ENCODE measurements around the gene PALM3. TPM values are rescaled to one million over a fixed set of nuclear protein-coding genes. Genes with fewer than 3 reads are reported as not detected.

Gene PALM3
- total and polyA plus RNA-seq, 10 of the 15 experiments (the other 5 are each of a cell fraction or from before 2014, with no cell fraction given): 0.07 TPM; not detected in 9

DNA sequence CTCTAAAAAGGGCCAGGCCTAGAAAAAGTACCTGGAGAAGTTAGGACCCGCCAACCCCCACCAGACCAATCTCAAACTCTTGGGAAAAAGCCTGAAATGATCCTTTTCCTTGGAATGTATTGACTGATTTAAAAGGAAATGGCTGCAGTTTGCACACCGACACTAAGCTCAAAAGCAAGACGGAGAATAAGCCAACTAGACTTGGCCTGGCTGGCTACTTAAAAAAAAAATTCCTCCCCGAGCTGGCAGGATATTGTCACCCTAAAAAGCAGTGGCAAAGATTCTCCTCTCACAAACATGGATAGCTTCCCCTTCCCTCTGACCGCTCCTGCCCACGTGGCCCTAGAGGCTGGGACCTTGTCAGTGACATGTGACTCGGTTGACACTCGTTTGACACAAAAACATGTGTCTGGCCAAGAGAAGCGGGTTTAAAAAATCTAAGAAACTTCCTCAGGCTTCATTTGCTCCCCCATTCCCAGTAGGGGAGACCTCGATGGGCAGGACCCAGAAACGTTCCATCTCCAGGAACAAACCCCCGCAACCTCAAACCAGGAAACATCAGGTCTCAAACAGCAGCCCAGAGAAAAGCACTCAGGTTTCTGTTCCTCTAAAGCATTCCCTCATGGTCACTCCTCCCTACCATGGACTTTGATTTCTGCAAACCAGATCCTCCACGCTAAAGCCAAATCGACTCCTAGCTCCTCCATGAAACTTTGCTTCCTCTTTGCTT is 57.1 kb downstream of the PALM3 start (continued):
- TF ChIP-seq MTA3 (IDR thresholded peaks at IDR 0.05; ENCODE audit: borderline replicate concordance, low read length): peak; percentile 34; the same call in 1 of the 2 replicates
- TF ChIP-seq, protein P1, sequence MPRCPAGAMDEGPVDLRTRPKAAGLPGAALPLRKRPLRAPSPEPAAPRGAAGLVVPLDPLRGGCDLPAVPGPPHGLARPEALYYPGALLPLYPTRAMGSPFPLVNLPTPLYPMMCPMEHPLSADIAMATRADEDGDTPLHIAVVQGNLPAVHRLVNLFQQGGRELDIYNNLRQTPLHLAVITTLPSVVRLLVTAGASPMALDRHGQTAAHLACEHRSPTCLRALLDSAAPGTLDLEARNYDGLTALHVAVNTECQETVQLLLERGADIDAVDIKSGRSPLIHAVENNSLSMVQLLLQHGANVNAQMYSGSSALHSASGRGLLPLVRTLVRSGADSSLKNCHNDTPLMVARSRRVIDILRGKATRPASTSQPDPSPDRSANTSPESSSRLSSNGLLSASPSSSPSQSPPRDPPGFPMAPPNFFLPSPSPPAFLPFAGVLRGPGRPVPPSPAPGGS (IDR thresholded peaks at IDR 0.05; ENCODE audit: borderline replicate concordance, insufficient read depth, low read depth, low read length, poor library complexity, severe bottlenecking): no peak
- TF ChIP-seq PAX8 (IDR thresholded peaks at IDR 0.05): no peak
- TF ChIP-seq ETV6 (conservative IDR thresholded peaks at IDR 0.05 in 1 of 2, IDR thresholded peaks at IDR 0.05 in 1 of 2; ENCODE audit: borderline replicate concordance in 1 of 2, low read depth in 1 of 2): peak in 1 of 2 experiments; percentile 33; a peak in 1 of 4 replicates
- TF ChIP-seq PML (IDR thresholded peaks at IDR 0.05; ENCODE audit: low read length): 0 out of 2 replicates have a peak, but pooled peaks have one; percentile 42
- TF ChIP-seq NFIC (IDR thresholded peaks at IDR 0.05; ENCODE audit: low read depth, low read length): 0 out of 2 replicates have a peak, but pooled peaks have one; percentile 56
- TF ChIP-seq, protein P2, sequence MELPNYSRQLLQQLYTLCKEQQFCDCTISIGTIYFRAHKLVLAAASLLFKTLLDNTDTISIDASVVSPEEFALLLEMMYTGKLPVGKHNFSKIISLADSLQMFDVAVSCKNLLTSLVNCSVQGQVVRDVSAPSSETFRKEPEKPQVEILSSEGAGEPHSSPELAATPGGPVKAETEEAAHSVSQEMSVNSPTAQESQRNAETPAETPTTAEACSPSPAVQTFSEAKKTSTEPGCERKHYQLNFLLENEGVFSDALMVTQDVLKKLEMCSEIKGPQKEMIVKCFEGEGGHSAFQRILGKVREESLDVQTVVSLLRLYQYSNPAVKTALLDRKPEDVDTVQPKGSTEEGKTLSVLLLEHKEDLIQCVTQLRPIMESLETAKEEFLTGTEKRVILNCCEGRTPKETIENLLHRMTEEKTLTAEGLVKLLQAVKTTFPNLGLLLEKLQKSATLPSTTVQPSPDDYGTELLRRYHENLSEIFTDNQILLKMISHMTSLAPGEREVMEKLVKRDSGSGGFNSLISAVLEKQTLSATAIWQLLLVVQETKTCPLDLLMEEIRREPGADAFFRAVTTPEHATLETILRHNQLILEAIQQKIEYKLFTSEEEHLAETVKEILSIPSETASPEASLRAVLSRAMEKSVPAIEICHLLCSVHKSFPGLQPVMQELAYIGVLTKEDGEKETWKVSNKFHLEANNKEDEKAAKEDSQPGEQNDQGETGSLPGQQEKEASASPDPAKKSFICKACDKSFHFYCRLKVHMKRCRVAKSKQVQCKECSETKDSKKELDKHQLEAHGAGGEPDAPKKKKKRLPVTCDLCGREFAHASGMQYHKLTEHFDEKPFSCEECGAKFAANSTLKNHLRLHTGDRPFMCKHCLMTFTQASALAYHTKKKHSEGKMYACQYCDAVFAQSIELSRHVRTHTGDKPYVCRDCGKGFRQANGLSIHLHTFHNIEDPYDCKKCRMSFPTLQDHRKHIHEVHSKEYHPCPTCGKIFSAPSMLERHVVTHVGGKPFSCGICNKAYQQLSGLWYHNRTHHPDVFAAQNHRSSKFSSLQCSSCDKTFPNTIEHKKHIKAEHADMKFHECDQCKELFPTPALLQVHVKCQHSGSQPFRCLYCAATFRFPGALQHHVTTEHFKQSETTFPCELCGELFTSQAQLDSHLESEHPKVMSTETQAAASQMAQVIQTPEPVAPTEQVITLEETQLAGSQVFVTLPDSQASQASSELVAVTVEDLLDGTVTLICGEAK (IDR thresholded peaks at IDR 0.05; ENCODE audit: borderline replicate concordance): no peak
- TF ChIP-seq POLR2AphosphoS2 (IDR thresholded peaks at IDR 0.05; ENCODE audit: low read depth, low read length): no peak
- TF ChIP-seq RAD51 (IDR thresholded peaks at IDR 0.05): peak; percentile 94
- TF ChIP-seq, protein P3, sequence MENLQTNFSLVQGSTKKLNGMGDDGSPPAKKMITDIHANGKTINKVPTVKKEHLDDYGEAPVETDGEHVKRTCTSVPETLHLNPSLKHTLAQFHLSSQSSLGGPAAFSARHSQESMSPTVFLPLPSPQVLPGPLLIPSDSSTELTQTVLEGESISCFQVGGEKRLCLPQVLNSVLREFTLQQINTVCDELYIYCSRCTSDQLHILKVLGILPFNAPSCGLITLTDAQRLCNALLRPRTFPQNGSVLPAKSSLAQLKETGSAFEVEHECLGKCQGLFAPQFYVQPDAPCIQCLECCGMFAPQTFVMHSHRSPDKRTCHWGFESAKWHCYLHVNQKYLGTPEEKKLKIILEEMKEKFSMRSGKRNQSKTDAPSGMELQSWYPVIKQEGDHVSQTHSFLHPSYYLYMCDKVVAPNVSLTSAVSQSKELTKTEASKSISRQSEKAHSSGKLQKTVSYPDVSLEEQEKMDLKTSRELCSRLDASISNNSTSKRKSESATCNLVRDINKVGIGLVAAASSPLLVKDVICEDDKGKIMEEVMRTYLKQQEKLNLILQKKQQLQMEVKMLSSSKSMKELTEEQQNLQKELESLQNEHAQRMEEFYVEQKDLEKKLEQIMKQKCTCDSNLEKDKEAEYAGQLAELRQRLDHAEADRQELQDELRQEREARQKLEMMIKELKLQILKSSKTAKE (IDR thresholded peaks at IDR 0.05; ENCODE audit: low read depth, poor library complexity, severe bottlenecking): no peak
- no peak for TF ChIP-seq NR2F1 (conservative IDR thresholded peaks at IDR 0.05)
- TF ChIP-seq, protein P4, sequence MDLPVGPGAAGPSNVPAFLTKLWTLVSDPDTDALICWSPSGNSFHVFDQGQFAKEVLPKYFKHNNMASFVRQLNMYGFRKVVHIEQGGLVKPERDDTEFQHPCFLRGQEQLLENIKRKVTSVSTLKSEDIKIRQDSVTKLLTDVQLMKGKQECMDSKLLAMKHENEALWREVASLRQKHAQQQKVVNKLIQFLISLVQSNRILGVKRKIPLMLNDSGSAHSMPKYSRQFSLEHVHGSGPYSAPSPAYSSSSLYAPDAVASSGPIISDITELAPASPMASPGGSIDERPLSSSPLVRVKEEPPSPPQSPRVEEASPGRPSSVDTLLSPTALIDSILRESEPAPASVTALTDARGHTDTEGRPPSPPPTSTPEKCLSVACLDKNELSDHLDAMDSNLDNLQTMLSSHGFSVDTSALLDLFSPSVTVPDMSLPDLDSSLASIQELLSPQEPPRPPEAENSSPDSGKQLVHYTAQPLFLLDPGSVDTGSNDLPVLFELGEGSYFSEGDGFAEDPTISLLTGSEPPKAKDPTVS (IDR thresholded peaks at IDR 0.05; ENCODE audit: low read depth, low read length): 0 out of 2 replicates have a peak, but pooled peaks have one; percentile 35
- TF ChIP-seq, protein P5, sequence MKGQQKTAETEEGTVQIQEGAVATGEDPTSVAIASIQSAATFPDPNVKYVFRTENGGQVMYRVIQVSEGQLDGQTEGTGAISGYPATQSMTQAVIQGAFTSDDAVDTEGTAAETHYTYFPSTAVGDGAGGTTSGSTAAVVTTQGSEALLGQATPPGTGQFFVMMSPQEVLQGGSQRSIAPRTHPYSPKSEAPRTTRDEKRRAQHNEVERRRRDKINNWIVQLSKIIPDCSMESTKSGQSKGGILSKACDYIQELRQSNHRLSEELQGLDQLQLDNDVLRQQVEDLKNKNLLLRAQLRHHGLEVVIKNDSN (IDR thresholded peaks at IDR 0.05; ENCODE audit: borderline replicate concordance, extremely low read length, insufficient read depth, low read depth, low read length): peak; percentile 77
- TF ChIP-seq RUNX3 (IDR thresholded peaks at IDR 0.05; ENCODE audit: low read length): peak; percentile 63
- peak; percentile 9 for TF ChIP-seq MEF2B (IDR thresholded peaks at IDR 0.05; ENCODE audit: partially characterized antibody, poor library complexity, severe bottlenecking)

Measured in GM12878 (cell line).